ENCODE data around the gene NPAS3.

DNA sequence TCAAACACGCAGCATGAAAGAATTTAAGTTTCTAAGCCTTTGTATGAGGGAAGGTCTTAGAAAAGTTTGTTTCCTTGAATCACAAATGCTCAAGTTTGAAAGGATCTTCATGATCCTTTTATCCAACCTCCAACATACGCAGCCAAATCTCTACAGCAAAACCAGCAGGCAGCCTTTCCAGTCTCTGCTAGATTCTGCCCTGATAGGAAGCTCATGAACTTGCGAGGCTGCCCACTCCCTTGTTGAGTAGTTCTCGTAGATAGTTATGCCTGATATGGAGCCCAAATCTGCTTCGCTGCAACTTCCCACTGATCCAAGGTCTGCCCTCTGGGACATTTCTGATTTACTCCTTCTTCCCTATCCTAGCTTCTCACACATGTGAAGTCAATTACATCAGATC lies 739.3 kb downstream of the NPAS3 start:
- TF ChIP-seq EZH2 (IDR thresholded peaks at IDR 0.05) (no peak), POLR2AphosphoS5 (IDR thresholded peaks at IDR 0.05; ENCODE audit: borderline replicate concordance, low read depth, low read length) (no peak)
